HG03575 (cell line): ENCODE data around the gene YWHAH.

ENCODE experiments used
- ATAC-seq: cut with Tn5 transposase; IDR thresholded peaks from one replicate; pipeline ENCODE4 v1.9.1; 2021; ENCODE audit not compliant: unreplicated experiment, insufficient number of reproducible peaks, low FRiP score; ENCODE audit errors: extremely low read depth

Gene YWHAH

DNA sequence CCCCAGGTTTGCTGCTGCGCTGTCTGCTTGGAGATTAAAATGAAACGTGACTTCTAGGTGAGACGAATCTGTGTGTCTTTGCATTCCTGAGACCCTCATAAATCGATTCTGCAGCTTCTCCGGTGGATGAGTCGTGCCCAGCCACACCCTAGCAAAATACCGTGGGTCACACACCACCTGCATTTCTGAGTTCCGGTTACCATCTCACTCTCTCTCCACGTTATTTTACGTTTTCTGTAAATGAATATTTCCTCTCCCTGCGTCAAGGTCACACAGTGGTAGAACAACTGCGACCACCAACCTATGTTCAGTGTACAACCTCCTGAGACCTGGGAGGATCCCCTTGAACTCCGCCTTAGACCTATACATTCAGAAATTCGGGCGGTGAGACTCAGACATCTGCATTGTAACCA, 1.1 kb downstream of the YWHAH start:
- ATAC-seq = no peak

DNA sequence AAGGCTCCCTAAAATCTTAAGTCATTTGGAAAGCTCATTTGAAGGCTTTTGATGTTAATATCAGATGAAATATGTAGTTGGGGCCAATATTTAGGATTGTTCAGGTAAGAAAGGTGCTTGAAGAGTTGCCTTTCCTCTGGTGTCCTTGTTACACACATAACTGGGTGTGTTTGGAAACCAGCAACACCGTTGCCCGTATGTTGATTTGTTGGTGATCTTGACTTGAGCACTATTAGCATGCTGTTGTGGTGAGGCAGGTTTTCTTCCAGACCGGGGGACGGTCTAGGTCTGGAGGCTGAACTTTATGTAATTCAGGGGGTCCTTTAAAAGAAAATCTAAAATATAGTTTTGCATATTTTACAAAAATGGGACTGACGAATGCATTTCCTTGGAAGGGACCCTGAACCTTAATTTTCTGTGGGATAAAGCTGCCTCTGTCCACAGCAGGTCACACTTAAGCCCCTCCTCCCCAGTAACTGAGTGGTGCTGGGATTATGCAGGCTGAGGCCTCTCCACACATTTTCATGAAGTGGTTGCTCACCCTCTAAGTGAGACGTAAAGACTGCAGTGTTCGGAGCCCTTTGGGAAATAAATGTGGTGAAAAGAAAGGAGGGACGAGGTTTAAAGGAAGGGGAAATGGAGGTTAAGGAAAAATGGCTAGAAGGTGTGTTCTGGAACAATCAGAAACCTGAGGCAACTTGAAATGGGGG, 1.8 kb downstream of the YWHAH start:
- no peak for ATAC-seq

DNA sequence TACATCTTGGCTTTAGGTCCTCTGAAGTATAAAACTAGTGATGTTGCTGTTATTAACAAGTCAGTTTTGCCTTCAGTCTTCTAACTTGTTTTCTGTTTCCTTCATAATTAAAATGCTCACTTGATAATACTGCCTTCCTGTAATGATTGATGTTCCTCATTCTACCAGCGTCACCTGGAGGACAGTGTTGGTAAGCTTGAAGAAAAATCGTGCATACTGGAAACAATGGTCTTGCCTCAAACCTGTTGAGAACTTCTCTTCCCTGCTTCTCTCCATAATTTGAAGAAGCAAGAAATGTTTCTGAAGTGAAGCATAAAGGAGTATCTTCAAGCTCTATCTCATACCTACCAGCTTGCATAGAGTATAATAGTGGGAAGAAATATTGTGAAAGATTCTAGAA, 3.0 kb downstream of the YWHAH start:
- ATAC-seq = no peak

DNA sequence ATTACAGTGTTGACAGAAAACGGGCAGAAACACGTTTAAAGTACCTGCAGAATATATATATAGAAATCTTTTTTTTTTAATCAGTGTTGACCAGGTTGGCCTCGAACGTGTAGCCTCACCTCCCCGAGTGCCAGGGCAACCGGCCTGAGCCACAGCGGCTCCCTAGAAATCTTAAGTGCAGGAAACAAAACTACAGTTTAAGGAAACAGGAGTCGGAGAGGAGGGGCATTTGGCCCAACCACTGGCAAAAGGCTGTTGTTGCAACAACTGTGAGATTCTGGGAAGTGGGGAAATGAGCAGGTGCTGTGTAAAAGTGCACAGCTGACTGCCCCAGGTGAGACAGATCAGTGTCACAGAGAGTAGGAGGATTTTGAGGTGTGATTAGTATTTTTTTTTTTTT, 3.7 kb downstream of the YWHAH start:
- ATAC-seq = no peak

DNA sequence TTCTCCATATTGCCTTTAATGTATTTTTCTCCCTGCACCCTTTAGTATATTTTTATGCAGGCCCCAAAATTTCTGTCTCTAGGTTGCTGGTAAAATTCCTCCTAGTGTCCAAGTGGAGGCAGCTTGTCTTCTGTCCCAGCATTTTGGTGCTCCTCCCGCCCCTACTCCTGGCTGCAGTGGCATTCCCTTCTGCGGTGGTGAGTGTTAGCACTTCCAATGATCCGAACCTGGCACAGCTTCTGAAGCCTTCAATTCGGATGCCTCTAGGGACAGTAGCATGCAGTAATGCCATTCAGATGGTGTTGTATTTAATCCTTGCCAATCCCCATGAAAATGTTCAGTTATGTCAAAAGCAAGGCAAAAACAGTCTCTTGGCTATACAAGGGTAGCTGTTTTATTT, 5.9 kb downstream of the YWHAH start:
- no peak for ATAC-seq

DNA sequence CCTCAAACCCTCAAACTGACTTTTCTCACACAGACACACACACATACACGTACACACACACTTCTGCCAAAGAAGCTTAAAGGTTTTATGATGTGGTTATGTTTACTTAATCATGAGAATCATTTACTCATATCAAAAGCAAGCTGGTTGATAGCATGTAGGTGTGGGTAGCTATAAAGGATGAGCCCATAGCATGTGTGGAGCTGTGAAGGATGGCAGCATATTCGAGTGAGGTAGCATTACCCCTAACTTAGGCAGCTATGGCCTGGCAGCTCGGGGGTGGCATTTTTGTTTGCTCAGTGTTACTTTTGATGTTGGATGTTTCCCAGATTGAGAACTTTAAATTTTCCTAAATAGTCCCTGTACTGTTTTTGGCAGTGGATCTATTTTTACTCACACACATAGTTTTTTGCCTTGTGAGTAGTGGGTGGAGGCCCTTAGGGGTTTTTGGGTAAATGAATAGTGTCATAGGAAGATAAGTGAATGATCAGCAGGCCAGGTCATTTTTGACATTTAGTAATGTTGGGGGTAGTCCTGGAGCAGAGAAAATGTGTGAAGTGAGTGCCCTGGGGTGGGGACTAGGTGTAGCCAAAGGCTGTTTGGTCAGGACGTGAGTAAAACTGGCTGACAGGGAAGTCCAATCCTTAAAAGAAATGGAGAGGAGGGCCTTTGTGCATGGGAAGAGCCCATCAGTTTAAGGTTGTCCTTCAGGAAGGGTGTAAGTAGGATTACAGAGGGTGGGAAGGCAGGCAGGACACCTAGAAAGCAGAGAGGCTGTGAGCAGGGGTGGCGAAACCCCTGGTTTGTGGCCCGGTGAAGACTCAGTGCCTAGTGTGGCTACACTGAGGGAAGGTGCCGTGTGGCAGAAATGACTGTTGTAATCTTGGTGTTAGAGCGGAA, 7.1 kb downstream of the YWHAH start:
- ATAC-seq = no peak

DNA sequence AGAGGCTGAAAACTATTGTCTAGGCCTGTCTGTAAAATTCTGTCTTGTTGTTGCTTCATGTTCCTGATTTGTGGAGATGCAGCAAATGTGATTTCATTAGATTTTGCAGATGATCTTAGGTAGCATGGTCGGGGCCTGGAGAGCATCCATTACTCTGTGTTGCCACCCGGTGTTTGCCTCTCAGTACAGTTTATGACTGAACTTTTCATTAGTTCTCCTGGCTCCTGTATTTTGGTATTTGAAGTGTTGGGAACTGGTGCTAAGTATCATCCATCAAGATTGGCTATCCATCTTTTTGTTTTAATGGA, 7.7 kb downstream of the YWHAH start:
- no peak for ATAC-seq

DNA sequence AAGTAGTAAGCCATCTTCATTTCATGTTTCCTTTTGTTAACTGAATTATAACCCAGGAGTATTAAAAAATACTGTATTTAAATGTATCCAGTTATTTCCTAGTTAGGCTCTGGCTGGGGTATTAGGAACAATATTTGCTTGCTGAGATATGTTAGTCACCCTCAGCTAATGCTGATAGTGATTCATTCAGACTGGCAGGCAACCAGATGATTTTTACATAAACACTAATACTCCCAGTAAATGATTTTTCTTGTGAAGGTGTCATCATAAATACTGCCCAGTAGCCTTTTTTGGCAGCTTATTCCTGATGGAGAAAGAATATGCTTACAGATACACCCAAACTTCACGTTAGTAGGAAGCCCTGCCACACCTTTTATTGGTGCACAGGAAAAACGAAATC, 8.1 kb downstream of the YWHAH start:
- ATAC-seq = no peak

DNA sequence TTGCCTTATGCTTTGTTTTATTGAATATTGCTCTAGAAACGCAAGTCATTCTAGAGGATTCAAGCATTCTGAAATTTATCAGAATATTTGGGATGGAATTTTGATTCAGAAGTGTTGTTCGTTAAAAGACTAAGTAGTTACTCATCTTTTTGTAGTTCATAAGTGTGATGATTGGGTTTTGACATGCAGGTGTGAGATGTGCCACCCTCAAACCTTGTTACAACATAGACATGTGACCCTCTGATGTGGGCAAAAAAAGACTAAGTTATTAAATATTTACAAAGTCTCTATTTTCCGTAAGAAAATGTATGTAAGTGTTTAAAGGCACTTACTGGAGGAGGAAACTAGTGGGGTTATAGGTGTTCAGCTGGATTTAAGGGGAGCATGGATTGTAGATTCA, 8.9 kb downstream of the YWHAH start:
- no peak for ATAC-seq

DNA sequence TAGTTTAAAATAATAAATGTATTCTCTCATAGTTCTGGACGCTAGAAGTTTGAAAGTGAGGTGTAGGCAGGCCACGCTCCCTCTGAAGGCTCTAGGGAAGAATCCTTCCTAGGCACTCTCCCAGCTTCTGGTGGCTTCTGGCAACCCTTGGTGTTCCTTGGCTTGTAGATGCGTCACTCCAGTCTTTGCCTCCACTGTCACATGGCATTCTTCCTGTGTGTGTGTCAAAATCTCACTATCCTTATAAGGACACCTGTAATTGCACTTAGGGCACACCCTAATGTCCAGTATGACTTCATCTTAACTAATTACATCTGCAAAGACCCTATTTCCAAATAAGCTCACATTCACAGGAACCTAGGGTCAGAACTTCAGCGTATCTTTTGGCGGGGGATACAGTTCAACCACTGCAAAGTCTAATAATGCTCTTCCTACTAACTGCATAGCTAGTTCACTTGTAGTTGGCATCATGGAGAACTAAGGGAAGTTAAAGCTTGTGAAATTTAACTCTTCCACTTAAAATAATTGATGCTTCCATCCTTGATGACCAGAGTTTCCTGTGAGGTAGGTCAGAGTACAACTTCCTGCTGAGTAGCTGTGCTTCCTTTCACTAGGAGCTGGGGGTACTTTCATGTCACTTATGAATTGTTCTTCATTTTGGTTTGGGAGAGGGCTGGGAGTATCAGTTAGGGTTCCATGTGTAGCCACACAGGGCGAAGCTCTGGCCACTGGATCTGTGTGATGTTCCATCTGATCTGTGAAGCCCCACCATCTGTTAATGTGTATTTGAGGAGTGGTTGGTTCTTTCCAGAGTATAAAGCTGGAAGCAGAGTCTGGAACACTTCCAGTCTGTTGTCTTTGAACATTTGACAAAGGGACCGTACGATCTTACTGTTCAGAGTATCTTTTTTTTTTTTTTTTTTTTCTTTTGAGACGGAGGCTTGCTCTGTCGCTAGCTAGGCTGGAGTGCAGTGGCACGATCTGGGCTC, 10.5 kb downstream of the YWHAH start:
- ATAC-seq = no peak

DNA sequence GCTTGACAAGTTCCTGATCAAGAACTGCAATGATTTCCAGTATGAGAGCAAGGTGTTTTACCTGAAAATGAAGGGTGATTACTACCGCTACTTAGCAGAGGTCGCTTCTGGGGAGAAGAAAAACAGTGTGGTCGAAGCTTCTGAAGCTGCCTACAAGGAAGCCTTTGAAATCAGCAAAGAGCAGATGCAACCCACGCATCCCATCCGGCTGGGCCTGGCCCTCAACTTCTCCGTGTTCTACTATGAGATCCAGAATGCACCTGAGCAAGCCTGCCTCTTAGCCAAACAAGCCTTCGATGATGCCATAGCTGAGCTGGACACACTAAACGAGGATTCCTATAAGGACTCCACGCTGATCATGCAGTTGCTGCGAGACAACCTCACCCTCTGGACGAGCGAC, 12.0 kb downstream of the YWHAH start:
- ATAC-seq = no peak

DNA sequence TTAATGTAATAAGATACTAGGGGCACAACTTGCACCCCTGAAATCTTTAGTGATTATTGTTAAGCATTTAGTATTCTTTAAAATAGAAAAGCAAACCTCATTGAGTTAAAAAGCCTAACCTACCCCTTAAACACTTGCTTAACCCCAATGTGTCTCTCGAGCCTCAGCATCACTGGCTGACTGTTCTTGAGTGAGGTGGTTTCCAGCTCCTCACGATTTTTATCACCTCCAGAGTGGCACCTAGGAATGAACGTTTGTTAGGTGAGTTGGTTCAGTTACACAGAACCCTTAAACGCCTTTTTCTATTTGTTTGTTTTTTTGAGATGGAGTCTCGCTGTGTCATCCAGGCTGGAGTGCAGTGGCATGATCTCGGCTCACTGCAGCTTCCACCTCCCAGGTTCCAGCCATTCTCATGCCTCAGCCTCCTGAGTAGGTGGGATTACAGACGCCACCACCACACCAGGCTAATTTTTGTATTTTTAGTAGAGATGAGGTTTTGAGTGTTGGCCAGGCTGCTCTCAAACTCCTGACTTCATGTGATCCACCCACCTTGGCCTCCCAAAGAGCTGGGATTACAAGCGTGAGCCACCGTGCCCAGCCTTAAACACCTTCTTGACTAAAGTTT, 13.7 kb downstream of the YWHAH start:
- ATAC-seq = no peak

DNA sequence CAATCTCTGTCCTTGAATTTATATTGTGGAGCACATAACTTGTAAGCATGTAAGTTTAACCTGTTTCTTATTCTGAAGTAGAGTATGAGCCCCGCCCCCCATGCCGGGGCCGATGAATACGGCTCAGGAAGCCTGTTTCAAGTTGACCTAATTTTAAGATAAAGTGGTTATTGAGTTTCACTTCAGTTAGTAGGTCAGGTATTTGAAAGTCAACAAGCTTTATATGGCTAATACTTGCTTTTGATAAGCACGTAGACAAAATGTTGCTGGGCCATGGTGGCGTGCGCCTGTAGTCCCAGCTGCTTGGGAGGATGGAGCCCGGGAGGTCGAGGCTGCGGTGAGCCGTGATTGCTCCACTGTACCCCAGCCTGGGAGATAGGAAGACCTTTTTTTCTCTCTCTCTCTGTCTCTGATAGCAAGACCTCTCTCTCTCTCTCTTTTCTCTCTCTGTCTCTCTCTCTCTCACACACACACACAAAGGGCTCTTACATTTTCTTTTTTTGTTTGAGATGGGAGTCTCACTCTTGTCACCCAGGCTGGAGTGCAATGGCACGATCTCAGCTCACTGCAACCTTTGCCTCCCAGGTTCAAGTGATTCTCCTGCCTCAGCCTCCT, 14.4 kb downstream of the YWHAH start:
- ATAC-seq = no peak

DNA sequence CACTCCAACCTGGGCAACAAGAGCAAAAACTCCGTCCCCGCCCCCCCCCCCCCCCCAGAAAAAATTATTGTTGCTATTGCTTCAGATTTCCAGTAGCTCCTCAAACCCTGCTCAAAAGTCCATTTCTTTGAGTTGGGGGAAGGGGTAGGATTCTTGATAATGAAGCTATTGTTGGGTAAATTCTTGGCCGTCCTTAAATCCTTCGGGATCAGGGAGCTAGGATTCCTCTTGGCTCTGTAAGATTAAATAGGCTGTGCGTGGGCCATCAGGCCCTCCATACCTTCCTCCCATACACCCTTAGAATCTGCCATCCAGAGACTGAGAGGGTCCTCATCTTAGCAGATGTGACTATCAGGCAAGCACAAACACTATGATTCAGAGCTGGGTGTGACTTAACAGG, 16.4 kb downstream of the YWHAH start:
- no peak for ATAC-seq

DNA sequence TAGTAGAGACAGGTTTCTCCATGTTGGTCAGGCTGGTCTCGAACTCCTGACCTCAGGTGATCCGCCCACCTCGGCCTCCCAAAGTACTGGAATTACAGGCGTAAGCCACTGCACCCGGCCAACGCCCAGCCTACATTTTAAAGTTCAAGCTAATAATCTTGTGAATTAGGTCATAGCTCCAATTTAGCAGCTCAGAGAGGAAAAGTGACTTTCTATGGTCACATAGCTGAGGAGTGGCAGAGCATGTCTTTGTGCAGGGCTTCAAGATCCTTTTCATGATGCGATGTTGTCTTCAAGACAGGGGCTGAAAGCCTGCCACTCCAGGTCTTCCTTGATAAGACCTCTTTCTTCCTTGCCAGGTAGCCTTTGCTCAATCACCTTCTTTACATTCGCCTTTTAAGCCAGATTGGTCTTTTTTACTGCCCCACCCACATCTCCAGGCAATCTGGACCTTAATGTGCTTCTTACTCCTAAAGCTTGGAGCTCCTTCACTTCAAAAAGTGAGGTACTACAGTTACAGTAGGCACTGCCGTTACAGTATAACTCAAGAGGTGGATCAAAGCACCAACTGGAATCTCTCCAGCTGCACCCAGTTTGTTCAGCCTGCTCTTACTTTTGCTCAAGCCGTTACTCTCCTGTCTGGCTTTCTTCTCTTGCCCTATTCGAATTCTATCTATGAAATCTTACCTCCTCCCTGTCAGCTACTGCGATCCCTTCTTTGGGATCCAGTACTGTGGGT, 18.2 kb downstream of the YWHAH start:
- no peak for ATAC-seq

DNA sequence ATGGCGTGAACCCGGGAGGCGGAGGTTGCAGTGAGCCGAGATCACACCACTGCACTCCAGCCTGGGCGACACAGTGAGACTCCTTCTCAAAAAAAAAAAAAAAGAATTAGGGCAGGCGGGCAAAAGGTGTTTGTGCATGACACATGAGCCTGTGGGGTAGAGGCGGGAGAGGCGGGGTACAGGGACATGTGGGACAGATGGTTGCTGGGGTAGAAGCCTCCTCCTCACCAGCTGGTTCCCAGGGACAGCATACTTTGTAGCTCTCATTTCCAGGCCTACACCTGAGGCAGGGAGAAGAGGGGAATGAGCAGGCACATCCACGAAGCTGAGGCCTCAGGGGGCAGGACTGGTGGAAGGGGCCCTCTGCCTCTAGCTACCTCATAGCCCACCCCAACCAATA, 23.7 kb downstream of the YWHAH start:
- ATAC-seq = no peak

DNA sequence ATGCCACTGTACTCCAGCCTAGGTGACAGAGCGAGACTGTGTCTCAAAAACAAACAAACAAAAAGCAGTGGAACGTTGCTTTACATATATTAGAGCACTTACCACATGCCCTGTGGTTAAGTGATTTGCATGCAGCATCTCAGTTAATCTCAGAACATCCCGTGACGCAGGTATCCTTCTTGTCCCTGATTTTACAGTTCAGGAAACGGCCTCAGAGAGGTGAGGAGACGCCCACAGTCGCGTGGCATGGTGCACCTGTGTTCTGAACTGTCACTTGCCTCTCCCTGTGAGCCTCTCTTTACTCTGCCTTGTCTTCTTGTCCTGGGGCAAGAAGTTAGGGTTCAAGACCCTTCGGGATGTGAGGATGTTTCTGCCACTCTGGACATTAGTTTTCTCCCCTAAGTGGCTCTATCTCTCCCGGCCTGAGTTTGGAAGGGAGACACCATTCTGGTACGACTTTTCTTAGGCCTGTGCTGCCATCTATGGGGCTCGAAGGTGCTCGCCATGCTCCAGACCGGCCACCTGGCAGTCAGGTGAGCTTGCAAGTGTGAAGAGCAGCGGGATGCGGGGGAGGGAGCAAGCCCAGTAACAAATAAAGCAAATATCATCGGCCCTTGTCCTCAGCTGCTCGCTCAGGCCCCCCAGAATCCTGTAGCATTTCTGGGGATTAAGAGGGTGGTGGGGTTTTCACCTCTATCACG, 25.6 kb downstream of the YWHAH start:
- ATAC-seq = no peak
